Urinary bladder (tissue), 4 donors: Measurements from ENCODE around the gene SELPLG. TPM values are rescaled to one million over a fixed set of nuclear protein-coding genes. Genes with fewer than 3 reads are reported as not detected.

Source experiments
- DNase-seq: peaks from one replicate; pipeline ENCODE4 v3.0.0-alpha.2; 2015; ENCODE audit errors: extremely low spot score
- H3K27ac ChIP-seq: one replicate; pipeline ENCODE4 v1.5.1; 2013; ENCODE audit warnings: low read depth, mild to moderate bottlenecking, moderate library complexity
- H3K36me3 ChIP-seq: one replicate; pipeline ENCODE4 v1.6.1; 2013; ENCODE audit warnings: mild to moderate bottlenecking, moderate library complexity; ENCODE audit not compliant: insufficient read depth
- H3K4me1 ChIP-seq: one replicate; pipeline ENCODE4 v1.6.1; 2013; ENCODE audit warnings: mild to moderate bottlenecking, moderate library complexity; ENCODE audit not compliant: insufficient read depth
- H3K4me3 ChIP-seq: one replicate; pipeline ENCODE4 v1.5.1; 2013; ENCODE audit warnings: low read depth, low read length
- WGBS: extraction: QIAGEN DNeasy Blood & Tissue Kit; methylation state at CpG from one replicate; pipeline ENCODE4 v1.1.7; 2013; 5-methylcytosine and 5-hydroxymethylcytosine counted together
- polyA plus RNA-seq: library from polyadenylated mRNA; stranded (reverse); fragments of 200-250 nt; gene quantifications from one replicate; pipeline ENCODE4 v1.2.3, GENCODE V29; 2013
- total RNA-seq: library from RNA; depleted of rRNA; stranded (reverse); fragments of >200 nt; gene quantifications from one replicate; pipeline ENCODE4 v1.2.3, GENCODE V29; 2014
- donor health status: healthy with polysubstance abuse.
- donor health status: healthy.

The SELPLG gene
- total RNA-seq (3.6 TPM), polyA plus RNA-seq (9.4 TPM)

- H3K4me3 ChIP-seq = peak within 1 kb of the TSS; percentile 29
- 73% methylated on average over 14 of the region's 14 CpGs for WGBS
- no peak for DNase-seq
- H3K4me1 ChIP-seq = no peaks in the 10 kb centered on the region
- no peak within 1 kb of the TSS for H3K27ac ChIP-seq
- no peaks in the 10 kb centered on the region for H3K36me3 ChIP-seq
Measured at GRCh38 chr12:108633534-108634248, at the start of gene SELPLG. SELPLG (minus strand) TSS chr12:108633894; CDS start chr12:108624307, 9,587 bp downstream.

GRCh38 chr12:108681317-108681716 is 47.6 kb upstream of the SELPLG start:
- H3K4me3 ChIP-seq = no peak overlapping the region
- H3K36me3 ChIP-seq = no peaks in the 10 kb centered on the region
- no peak for DNase-seq
- no peaks in the 10 kb centered on the region for H3K4me1 ChIP-seq
- no peak overlapping the region for H3K27ac ChIP-seq
- 74% methylated on average over 1 of the region's 1 CpG for WGBS

GRCh38 chr12:108679106-108679681 is 45.5 kb upstream of the SELPLG start:
- H3K4me1 ChIP-seq = no peaks in the 10 kb centered on the region
- no peak for DNase-seq
- WGBS = 86% methylated on average over 1 of the region's 1 CpG
- H3K4me3 ChIP-seq = no peak overlapping the region
- H3K36me3 ChIP-seq = peaks cover 2% of the 10 kb centered on the region
- H3K27ac ChIP-seq = no peak overlapping the region

GRCh38 chr12:108678104-108678730 is 44.5 kb upstream of the SELPLG start:
- H3K27ac ChIP-seq = no peak overlapping the region
- no peak for DNase-seq
- peaks cover 2% of the 10 kb centered on the region for H3K36me3 ChIP-seq
- no peak overlapping the region for H3K4me3 ChIP-seq
- no peaks in the 10 kb centered on the region for H3K4me1 ChIP-seq
- 76% methylated on average over 9 of the region's 9 CpGs for WGBS

- H3K27ac ChIP-seq = no peak overlapping the region
- H3K4me1 ChIP-seq = no peaks in the 10 kb centered on the region
- peaks cover 2% of the 10 kb centered on the region for H3K36me3 ChIP-seq
- WGBS = 62% methylated on average over 3 of the region's 3 CpGs
- no peak for DNase-seq
- no peak overlapping the region for H3K4me3 ChIP-seq
Measured at GRCh38 chr12:108677381-108677780, 43.7 kb upstream of the SELPLG start.

GRCh38 chr12:108676707-108677106 is 43.0 kb upstream of the SELPLG start:
- Histone ChIP-seq H3K4me1 (no peaks in the 10 kb centered on the region), H3K36me3 (peaks cover 3% of the 10 kb centered on the region), H3K4me3 (no peak overlapping the region), H3K27ac (peak overlapping the region; percentile 48)
- WGBS = 65% methylated on average over 5 of the region's 5 CpGs
- no peak for DNase-seq

- DNase-seq = no peak
- H3K27ac ChIP-seq = no peak overlapping the region
- no peak overlapping the region for H3K4me3 ChIP-seq
- peaks cover 3% of the 10 kb centered on the region for H3K36me3 ChIP-seq
- 90% methylated on average over 4 of the region's 4 CpGs for WGBS
- H3K4me1 ChIP-seq = no peaks in the 10 kb centered on the region
Measured at GRCh38 chr12:108675792-108676191, 42.1 kb upstream of the SELPLG start.

- Histone ChIP-seq H3K4me1 (no peaks in the 10 kb centered on the region), H3K27ac (no peak overlapping the region), H3K36me3 (peaks cover 3% of the 10 kb centered on the region), H3K4me3 (no peak overlapping the region)
- DNase-seq = no peak
- WGBS = 87% methylated on average over 3 of the region's 3 CpGs
Measured at GRCh38 chr12:108672054-108672453, 38.4 kb upstream of the SELPLG start.

GRCh38 chr12:108671110-108671509 is 37.4 kb upstream of the SELPLG start:
- 89% methylated on average over 3 of the region's 3 CpGs for WGBS
- Histone ChIP-seq H3K4me3 (no peak overlapping the region), H3K27ac (no peak overlapping the region), H3K4me1 (no peaks in the 10 kb centered on the region), H3K36me3 (peaks cover 3% of the 10 kb centered on the region)
- no peak for DNase-seq

GRCh38 chr12:108670066-108670631 is 36.5 kb upstream of the SELPLG start:
- Histone ChIP-seq H3K4me3 (no peak overlapping the region), H3K36me3 (peaks cover 3% of the 10 kb centered on the region), H3K27ac (no peak overlapping the region), H3K4me1 (no peaks in the 10 kb centered on the region)
- DNase-seq = no peak
- 83% methylated on average over 7 of the region's 7 CpGs for WGBS

- no peak for DNase-seq
- Histone ChIP-seq H3K4me1 (no peaks in the 10 kb centered on the region), H3K36me3 (peaks cover 2% of the 10 kb centered on the region), H3K4me3 (no peak overlapping the region), H3K27ac (no peak overlapping the region)
- WGBS = 77% methylated on average over 1 of the region's 1 CpG
Measured at GRCh38 chr12:108668542-108668941, 34.8 kb upstream of the SELPLG start.

- Histone ChIP-seq H3K36me3 (peaks cover 2% of the 10 kb centered on the region), H3K27ac (no peak overlapping the region), H3K4me1 (no peaks in the 10 kb centered on the region), H3K4me3 (no peak overlapping the region)
- no peak for DNase-seq
- WGBS = 46% methylated on average over 8 of the region's 8 CpGs
Measured at GRCh38 chr12:108668063-108668462, 34.4 kb upstream of the SELPLG start.

GRCh38 chr12:108667349-108667748 is 33.7 kb upstream of the SELPLG start:
- Histone ChIP-seq H3K4me3 (no peak overlapping the region), H3K36me3 (peaks cover 2% of the 10 kb centered on the region), H3K27ac (no peak overlapping the region), H3K4me1 (no peaks in the 10 kb centered on the region)
- DNase-seq = no peak
- 63% methylated on average over 2 of the region's 2 CpGs for WGBS

GRCh38 chr12:108666401-108666881 is 32.7 kb upstream of the SELPLG start:
- Histone ChIP-seq H3K36me3 (no peaks in the 10 kb centered on the region), H3K4me1 (no peaks in the 10 kb centered on the region), H3K4me3 (no peak overlapping the region), H3K27ac (peak overlapping the region; percentile 49)
- WGBS = 27% methylated on average over 3 of the region's 3 CpGs
- DNase-seq = no peak
